GM10248 (cell line): ENCODE data around the gene TPSG1.
"Not testable (repeated sequence)": the region's sequence is repeated elsewhere in the genome, so short reads cannot be mapped to it uniquely, and the experiment has no call there.

Experiments used
- CTCF ChIA-PET: fragments of 300-600 bp; sonication (Branson Sonifier 250); formaldehyde crosslinking; extraction: SDS; loops from one replicate; lab custom pipeline; 2021; ENCODE audit warnings: antibody characterized with exemption; lab: Yijun Ruan, JAX
- POLR2A ChIA-PET: fragments of 350-650 bp; sonication (Branson Sonifier 250); formaldehyde crosslinking; extraction: SDS; loops from one replicate; lab custom pipeline; 2020; ENCODE audit warnings: antibody characterized with exemption; lab: Yijun Ruan, JAX
- DNase-seq: peaks from one replicate; pipeline ENCODE4 v3.0.0; 2012; ENCODE audit errors: extremely low spot score
- TF ChIP-seq, protein P1 (sequence below): IDR thresholded peaks from 2 replicates; pipeline ENCODE4 v1.5.1; 2012; ENCODE audit warnings: mild to moderate bottlenecking, low read depth; ENCODE audit errors: extremely low read depth, missing control alignments, control extremely low read depth

The TPSG1 gene

DNA sequence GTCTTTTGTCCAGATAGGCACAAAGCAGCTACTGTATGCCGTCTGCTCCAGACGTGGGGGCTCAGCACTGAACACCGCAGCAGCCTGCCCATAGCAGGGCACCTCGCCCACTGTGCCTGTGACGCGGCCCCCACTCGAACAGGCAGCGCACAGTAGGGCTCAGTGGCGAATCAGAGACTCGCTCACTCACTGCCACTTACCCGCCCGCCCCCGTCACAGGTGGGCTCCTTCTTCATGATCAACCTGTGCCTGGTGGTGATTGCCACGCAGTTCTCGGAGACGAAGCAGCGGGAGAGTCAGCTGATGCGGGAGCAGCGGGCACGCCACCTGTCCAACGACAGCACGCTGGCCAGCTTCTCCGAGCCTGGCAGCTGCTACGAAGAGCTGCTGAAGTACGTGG is 23.6 kb downstream of the TPSG1 start:
- DNase-seq: no peak
- CTCF ChIA-PET: no interaction called here
- POLR2A ChIA-PET: no interaction called here
- TF ChIP-seq, protein P1, sequence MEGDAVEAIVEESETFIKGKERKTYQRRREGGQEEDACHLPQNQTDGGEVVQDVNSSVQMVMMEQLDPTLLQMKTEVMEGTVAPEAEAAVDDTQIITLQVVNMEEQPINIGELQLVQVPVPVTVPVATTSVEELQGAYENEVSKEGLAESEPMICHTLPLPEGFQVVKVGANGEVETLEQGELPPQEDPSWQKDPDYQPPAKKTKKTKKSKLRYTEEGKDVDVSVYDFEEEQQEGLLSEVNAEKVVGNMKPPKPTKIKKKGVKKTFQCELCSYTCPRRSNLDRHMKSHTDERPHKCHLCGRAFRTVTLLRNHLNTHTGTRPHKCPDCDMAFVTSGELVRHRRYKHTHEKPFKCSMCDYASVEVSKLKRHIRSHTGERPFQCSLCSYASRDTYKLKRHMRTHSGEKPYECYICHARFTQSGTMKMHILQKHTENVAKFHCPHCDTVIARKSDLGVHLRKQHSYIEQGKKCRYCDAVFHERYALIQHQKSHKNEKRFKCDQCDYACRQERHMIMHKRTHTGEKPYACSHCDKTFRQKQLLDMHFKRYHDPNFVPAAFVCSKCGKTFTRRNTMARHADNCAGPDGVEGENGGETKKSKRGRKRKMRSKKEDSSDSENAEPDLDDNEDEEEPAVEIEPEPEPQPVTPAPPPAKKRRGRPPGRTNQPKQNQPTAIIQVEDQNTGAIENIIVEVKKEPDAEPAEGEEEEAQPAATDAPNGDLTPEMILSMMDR: no peak

DNA sequence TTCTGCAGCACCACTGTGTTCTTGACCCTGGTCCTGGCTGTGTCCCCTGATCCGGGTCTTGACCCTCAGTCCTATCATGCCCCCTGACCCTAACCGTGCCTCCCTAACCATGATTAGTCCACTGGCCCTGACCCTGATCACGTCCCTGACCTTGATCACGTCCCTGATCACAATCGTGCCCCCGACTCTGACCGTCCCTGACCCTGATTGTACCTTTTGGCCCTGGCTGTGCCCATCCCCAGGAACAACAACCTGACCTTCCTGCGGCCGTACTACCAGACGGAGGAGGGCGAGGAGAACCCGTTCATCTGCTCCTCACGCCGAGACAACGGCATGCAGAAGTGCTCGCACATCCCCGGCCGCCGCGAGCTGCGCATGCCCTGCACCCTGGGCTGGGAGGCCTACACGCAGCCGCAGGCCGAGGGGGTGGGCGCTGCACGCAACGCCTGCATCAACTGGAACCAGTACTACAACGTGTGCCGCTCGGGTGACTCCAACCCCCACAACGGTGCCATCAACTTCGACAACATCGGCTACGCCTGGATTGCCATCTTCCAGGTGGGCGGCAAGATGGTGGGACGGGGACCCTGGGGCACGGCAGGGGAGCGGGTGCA is 24.9 kb downstream of the TPSG1 start:
- CTCF ChIA-PET: no interaction called here

GRCh38 chr16:1199347-1200013 is 25.6 kb downstream of the TPSG1 start:
- no peak for DNase-seq
- POLR2A ChIA-PET: no interaction called here
- TF ChIP-seq, protein P1: no peak
- CTCF ChIA-PET: no interaction called here

More for the DNA sequence above, 24.9 kb downstream of the TPSG1 start:
- POLR2A ChIA-PET: no interaction called here
- DNase-seq: no peak
- TF ChIP-seq, protein P1: no peak

- DNase-seq, POLR2A ChIA-PET, CTCF ChIA-PET: not testable (repeated sequence)
These were observed 26.3 kb downstream of the TPSG1 start for GRCh38 chr16:1198671-1199346.

GRCh38 chr16:1198194-1198593 is 26.9 kb downstream of the TPSG1 start:
- ChIA-PET POLR2A (no interaction called here), CTCF (no interaction called here)
- no peak for DNase-seq
- TF ChIP-seq, protein P1: no peak

DNA sequence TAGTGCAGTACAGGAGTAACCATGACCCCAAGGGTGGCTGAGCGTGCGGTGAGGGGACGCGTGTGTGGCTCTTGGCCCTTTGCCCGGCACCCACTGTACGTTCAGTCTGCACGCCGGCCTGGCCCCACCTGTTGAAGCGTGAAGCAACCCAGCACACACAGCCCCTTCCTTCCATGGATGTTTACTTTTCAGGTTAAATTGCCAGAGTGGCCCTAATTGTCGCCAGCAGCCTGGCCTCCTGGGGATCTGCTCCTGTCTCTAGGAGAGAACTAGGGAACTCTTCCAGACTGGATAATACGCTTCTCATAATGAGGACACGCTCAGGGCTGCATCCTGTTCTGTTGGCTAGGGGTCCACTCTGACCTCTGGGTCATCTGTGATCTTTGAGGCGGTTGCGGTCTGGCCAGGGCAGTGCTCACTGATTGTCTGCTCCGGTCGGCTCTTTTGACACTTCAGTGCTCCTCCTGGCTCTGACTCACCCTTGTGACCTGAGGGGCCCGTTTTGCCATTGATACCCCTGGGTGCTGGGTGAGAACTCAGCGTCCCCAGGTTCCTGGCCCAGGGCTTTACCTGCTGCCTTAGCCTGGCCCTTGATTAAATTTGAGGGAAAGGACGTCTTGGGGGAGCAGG is 27.7 kb downstream of the TPSG1 start:
- DNase-seq: no peak
- TF ChIP-seq, protein P1: no peak
- CTCF ChIA-PET: interaction anchor here (1.4 kb wide), 1 partner anchor 485 kb away, joined by 3 read pairs; no protein-coding TSS in a partner anchor
- POLR2A ChIA-PET: no interaction called here
